ENCODE data around the gene DENND5B. TPM values are rescaled to one million over a fixed set of nuclear protein-coding genes. Genes with fewer than 3 reads are reported as not detected.
"Not testable (repeated sequence)": the region's sequence is repeated elsewhere in the genome, so short reads cannot be mapped to it uniquely, and the experiment has no call there.

The DENND5B gene
- total and polyA plus RNA-seq, 2 of the 4 experiments (the other 2 are of a cell fraction) = 5.5 to 13.4 TPM

GRCh38 chr12:31375422-31375821 lies 215.5 kb downstream of the DENND5B start:
- H3K4me2 ChIP-seq (ENCODE audit: low read depth, low read length); H2AK9ac ChIP-seq (replicated peaks; ENCODE audit: low read depth, low read length, poor library complexity); H3K4me3 ChIP-seq (ENCODE audit: insufficient read depth, low read depth, low read length); H3K36me3 ChIP-seq (ENCODE audit: control insufficient read depth, insufficient read depth, low read length); intact Hi-C loops (cut with micrococcal nuclease); H2BK15ac ChIP-seq (ENCODE audit: low read depth, low read length); H4K8ac ChIP-seq (ENCODE audit: low read depth in 2 of 2, low read length in 2 of 2); dilution Hi-C loops (cut with HindIII; ENCODE audit: low sequenced_read_pairs, unreplicated experiment); H3K79me1 ChIP-seq (ENCODE audit: low read depth in 1 of 2, low read length in 2 of 2); H3K9me1 ChIP-seq (ENCODE audit: insufficient read depth, low read length); H4K20me1 ChIP-seq (ENCODE audit: insufficient read depth, low read length); H3K18ac ChIP-seq (ENCODE audit: low read depth, low read length); ATAC-seq (ENCODE audit: low read depth); BruUV-seq (replicated peaks); H4K91ac ChIP-seq (ENCODE audit: insufficient read depth, low read depth, low read length); H2BK20ac ChIP-seq (ENCODE audit: low read depth, low read length); H3K9ac ChIP-seq (ENCODE audit: low read depth, low read length); H4K5ac ChIP-seq (ENCODE audit: low read depth, low read length); H2BK120ac ChIP-seq (ENCODE audit: low read depth, low read length); H3K27ac ChIP-seq (ENCODE audit: insufficient read depth, low read length); H2BK5ac ChIP-seq (ENCODE audit: low read depth, low read length, poor library complexity, severe bottlenecking); H3K27me3 ChIP-seq (ENCODE audit: control insufficient read depth, insufficient read depth, low read length); H2AK5ac ChIP-seq (ENCODE audit: low read depth, low read length); DNase-seq; H3K9me3 ChIP-seq (ENCODE audit: control insufficient read depth, insufficient read depth, low read length); H3K23ac ChIP-seq (ENCODE audit: low read depth, low read length); H3K14ac ChIP-seq (replicated peaks; ENCODE audit: low read depth, low read length); H2AFZ ChIP-seq (replicated peaks; ENCODE audit: low read length, poor library complexity); H3K4me1 ChIP-seq (ENCODE audit: control insufficient read depth, insufficient read depth, low read length); H3K56ac ChIP-seq (ENCODE audit: extremely low read depth, insufficient read depth, low read length); H3K4ac ChIP-seq (ENCODE audit: low read depth, low read length): not testable (repeated sequence)
- POLR2A ChIA-PET (ENCODE audit: unreplicated experiment) = interaction anchor here (0.6 kb wide), 1 partner anchor 49 kb away, joined by 4 read pairs; no protein-coding TSS in a partner anchor
- in situ Hi-C loops (cut with MboI; ENCODE audit: low sequenced_read_pairs) = loop anchor here (25.0 kb wide), 1 partner anchor 937 kb away; no protein-coding TSS in a partner anchor
- CTCF ChIA-PET = interaction anchor here (0.6 kb wide), 1 partner anchor 245 kb away, joined by 4 read pairs; no protein-coding TSS in a partner anchor
- WGBS, 2 experiments (ENCODE audit: extremely low coverage in 2 of 2, insufficient read length in 1 of 2) = no CpG with 5 or more reads among the region's 6 CpGs

All from IMR-90 (cell line).